Measurements from ENCODE around the gene SEC62. TPM values are rescaled to one million over a fixed set of nuclear protein-coding genes. Genes with fewer than 3 reads are reported as not detected.

Gene SEC62, protein sequence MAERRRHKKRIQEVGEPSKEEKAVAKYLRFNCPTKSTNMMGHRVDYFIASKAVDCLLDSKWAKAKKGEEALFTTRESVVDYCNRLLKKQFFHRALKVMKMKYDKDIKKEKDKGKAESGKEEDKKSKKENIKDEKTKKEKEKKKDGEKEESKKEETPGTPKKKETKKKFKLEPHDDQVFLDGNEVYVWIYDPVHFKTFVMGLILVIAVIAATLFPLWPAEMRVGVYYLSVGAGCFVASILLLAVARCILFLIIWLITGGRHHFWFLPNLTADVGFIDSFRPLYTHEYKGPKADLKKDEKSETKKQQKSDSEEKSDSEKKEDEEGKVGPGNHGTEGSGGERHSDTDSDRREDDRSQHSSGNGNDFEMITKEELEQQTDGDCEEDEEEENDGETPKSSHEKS
- 10 to 100 TPM; 50.4 to 54.0 TPM for total RNA-seq

DNA sequence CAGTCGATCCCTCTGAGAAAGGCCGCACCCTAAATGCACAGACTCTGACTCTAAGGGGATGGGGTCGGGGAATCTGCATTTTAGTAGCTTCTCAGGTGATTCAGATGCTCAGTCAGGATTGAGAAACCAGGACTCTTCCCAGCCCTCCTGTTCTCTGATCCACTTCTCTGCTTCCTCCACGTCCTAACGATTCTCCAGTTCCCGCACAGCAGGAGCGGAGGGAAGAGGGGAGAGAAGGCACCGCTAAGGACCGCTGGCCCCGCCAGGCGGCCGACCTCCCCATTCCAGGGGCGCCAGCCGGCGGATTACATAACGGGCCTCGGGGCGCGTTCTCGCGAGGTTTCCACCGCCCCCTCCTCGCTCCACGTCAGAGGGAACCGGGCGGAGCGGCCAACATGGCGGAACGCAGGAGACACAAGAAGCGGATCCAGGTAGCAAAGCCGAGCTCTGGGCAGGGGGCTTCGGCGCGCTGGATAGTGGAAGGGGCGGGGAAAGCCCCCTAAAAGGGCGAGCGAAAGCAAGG, at the start of gene SEC62:
SEC62 (plus strand) TSS at position 380 of the 523 bp plus-strand sequence; CDS start at position 396, 16 bp downstream.
- no peaks in the 10 kb centered on the region for H3K27me3 ChIP-seq (replicated peaks; ENCODE audit: insufficient read depth)
- TF ChIP-seq POLR2AphosphoS5 (IDR thresholded peaks at IDR 0.05) = peak; percentile 91
- peak; percentile 69 for TF ChIP-seq POLR2A (IDR thresholded peaks at IDR 0.05)
- TF ChIP-seq, protein P1, sequence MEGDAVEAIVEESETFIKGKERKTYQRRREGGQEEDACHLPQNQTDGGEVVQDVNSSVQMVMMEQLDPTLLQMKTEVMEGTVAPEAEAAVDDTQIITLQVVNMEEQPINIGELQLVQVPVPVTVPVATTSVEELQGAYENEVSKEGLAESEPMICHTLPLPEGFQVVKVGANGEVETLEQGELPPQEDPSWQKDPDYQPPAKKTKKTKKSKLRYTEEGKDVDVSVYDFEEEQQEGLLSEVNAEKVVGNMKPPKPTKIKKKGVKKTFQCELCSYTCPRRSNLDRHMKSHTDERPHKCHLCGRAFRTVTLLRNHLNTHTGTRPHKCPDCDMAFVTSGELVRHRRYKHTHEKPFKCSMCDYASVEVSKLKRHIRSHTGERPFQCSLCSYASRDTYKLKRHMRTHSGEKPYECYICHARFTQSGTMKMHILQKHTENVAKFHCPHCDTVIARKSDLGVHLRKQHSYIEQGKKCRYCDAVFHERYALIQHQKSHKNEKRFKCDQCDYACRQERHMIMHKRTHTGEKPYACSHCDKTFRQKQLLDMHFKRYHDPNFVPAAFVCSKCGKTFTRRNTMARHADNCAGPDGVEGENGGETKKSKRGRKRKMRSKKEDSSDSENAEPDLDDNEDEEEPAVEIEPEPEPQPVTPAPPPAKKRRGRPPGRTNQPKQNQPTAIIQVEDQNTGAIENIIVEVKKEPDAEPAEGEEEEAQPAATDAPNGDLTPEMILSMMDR (IDR thresholded peaks at IDR 0.05) = peak in 3 of 4 experiments; percentile 29 to 67 (median 57)
- WGBS = under 1% methylated on average over 36 of the region's 37 CpGs
- DNase-seq (ENCODE audit: low spot score) = peak; percentile 92
- peak within 1 kb of the TSS; percentile 88 to 94 for H3K4me3 ChIP-seq
- intact Hi-C loops (cut with DNase I) = loop anchor here (5.0 to 10.0 kb wide), 3 partner anchors 104 to 218 kb away; partner anchors contain the start of genes MYNN and PHC3
- H3K27ac ChIP-seq = peak within 1 kb of the TSS; percentile 96 to 98
- no peaks in the 10 kb centered on the region for H3K9me3 ChIP-seq
- H3K36me3 ChIP-seq = no peaks in the 10 kb centered on the region
- no peaks in the 10 kb centered on the region for H3K4me1 ChIP-seq (replicated peaks)

DNA sequence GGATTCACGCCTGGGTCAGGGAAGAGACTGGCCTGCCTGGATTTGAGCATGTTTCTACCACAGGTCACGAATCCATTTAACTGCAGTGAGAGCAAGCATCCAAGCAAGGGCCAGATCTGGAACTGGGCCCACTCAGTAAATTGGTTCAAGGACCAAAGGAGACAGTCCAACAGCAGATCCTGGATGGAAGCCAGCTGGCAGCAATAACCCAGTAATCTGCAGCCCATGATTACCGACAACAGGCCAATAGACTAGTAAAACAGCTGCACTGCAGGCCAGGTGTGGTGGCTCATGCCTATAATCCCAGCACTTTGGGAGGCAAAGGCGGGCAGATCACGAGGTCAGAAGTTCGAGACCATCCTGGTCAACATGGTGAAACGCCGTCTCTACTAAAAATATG, 43.4 kb upstream of the SEC62 start:
- Histone ChIP-seq H3K4me3 (no peak overlapping the region), H3K9me3 (no peaks in the 10 kb centered on the region), H3K4me1 (replicated peaks) (no peaks in the 10 kb centered on the region), H3K36me3 (no peaks in the 10 kb centered on the region), H3K27ac (no peak overlapping the region), H3K27me3 (replicated peaks; ENCODE audit: insufficient read depth) (no peaks in the 10 kb centered on the region)
- 50% methylated on average over 8 of the region's 8 CpGs for whole genome bisulfite sequencing
- no peak for TF ChIP-seq POLR2A (IDR thresholded peaks at IDR 0.05)
- TF ChIP-seq, protein P1 (IDR thresholded peaks at IDR 0.05) = no peak
- no peak for TF ChIP-seq POLR2AphosphoS5 (IDR thresholded peaks at IDR 0.05)
- intact Hi-C loops (cut with DNase I) = no loop called here
- peak; percentile 26 for DNase-seq (ENCODE audit: low spot score)

DNA sequence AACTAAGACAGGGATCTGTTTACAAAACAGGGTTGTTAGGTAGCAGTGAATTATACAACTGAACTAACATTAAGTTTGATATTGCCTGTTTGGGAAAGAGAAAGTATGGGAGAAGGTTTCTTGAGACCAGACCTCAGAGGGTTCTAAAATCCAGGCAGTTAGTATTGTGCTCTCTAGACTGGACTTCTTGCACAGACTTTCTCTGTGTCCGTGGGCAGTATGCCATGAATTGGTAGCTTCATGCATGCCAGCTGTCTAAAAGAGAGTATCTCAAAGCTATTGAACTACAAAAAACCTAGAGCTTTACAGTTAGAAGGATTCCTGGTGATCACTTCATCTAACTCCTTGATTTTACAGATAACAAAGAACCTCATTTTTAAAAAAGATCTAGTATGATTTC, 42.8 kb upstream of the SEC62 start:
- no peaks in the 10 kb centered on the region for H3K36me3 ChIP-seq
- no peaks in the 10 kb centered on the region for H3K4me1 ChIP-seq (replicated peaks)
- H3K4me3 ChIP-seq = no peak overlapping the region
- intact Hi-C loops (cut with DNase I) = no loop called here
- DNase-seq (ENCODE audit: low spot score) = no peak
- H3K27me3 ChIP-seq (replicated peaks; ENCODE audit: insufficient read depth) = no peaks in the 10 kb centered on the region
- no peak overlapping the region for H3K27ac ChIP-seq
- no peaks in the 10 kb centered on the region for H3K9me3 ChIP-seq
- TF ChIP-seq, protein P1 (IDR thresholded peaks at IDR 0.05) = no peak
- TF ChIP-seq POLR2A (IDR thresholded peaks at IDR 0.05) = no peak
- TF ChIP-seq POLR2AphosphoS5 (IDR thresholded peaks at IDR 0.05) = no peak
- WGBS = 72% methylated on average over 1 of the region's 1 CpG

DNA sequence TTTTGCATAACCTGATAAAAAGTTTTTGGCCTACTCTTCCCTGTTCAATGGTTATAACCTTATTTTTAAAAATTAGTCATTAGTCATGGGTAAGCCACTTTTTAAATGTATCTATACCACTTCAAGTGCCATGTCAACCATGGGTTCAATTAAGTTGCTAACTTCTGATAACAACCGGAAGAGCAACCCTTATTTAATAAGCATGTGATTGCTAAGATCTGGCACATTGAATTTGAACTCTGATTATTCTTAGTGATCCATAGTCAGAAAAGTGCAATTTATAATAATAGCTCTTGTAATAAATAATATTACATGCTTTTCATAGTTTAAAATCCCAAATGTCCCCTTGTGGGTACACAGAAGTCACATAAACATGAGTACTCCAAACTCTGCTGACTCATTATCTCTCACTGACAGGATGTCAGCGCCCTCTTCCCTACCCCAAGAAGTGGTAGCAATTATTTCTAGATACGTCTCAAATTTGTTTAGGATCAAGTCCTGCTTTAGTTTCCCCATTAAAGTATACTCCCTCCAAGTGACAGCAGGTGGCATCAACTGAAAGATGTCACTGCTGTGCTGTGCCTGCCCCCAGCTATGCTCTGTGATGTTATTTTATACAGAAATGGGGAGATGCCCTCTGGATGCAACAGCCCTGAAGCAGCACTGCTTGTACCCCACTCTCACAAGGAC, 36.6 kb upstream of the SEC62 start:
- WGBS = 67% methylated on average over 3 of the region's 3 CpGs
- Histone ChIP-seq H3K9me3 (no peaks in the 10 kb centered on the region), H3K27ac (no peak overlapping the region), H3K27me3 (replicated peaks; ENCODE audit: insufficient read depth) (no peaks in the 10 kb centered on the region), H3K4me3 (no peak overlapping the region), H3K4me1 (replicated peaks) (no peaks in the 10 kb centered on the region), H3K36me3 (no peaks in the 10 kb centered on the region)
- TF ChIP-seq POLR2AphosphoS5 (IDR thresholded peaks at IDR 0.05) (no peak), POLR2A (IDR thresholded peaks at IDR 0.05) (no peak)
- TF ChIP-seq, protein P1 (IDR thresholded peaks at IDR 0.05) = peak in 1 of 4 experiments; percentile 17
- DNase-seq (ENCODE audit: low spot score) = no peak
- intact Hi-C loops (cut with DNase I) = no loop called here

Data from prostate gland (tissue), 2 donors.